HCT116 (cell line): ENCODE results near the gene ICA1. TPM values are rescaled to one million over a fixed set of nuclear protein-coding genes. Genes with fewer than 3 reads are reported as not detected.

Experiments
- ATAC-seq: fragments of 200-7000 bp; cut with Tn5 transposase; 2 replicates; pipeline ENCODE4 v1.9.1; 2020; ENCODE audit warnings: mild to moderate bottlenecking, moderate library complexity
- BruUV-seq: library from RNA; stranded (reverse); fragments of 400-500 nt; replicated peaks from 2 replicates; lab custom pipeline; 2021; lab: Mats Ljungman, UMichigan
- CTCF ChIA-PET: fragments of 300-600 bp; sonication (Branson Sonifier 250); formaldehyde crosslinking; loops from one replicate; lab custom pipeline; 2021; ENCODE audit warnings: antibody characterized with exemption; lab: Charles Lee
- POLR2A ChIA-PET: fragments of 300-600, 350-600 bp; sonication (Branson Sonifier 250); formaldehyde crosslinking; loops from one replicate; lab custom pipeline; 2021; ENCODE audit warnings: antibody characterized with exemption; lab: Charles Lee
- RAD21 ChIA-PET, 2 experiments: fragments of 300-600 bp; sonication (Branson Sonifier 250); formaldehyde crosslinking; loops; one replicate each; lab custom pipeline; 2023; ENCODE audit warnings: low total read pairs in 2 of 2; ENCODE audit not compliant: uncharacterized antibody in 2 of 2, unreplicated experiment in 2 of 2, low non-redundant PET in 1 of 2; lab: Charles Lee
- DNase-seq: peaks from one replicate; pipeline ENCODE4 v3.0.0-alpha.2; 2010; ENCODE audit warnings: low read depth, low spot score
- H2AFZ ChIP-seq: fragments of 200-600 bp; shearing (Covaris generic), sonication (generic); 2 replicates; pipeline ENCODE4 v1.6.1; 2017; ENCODE audit warnings: low read depth, mixed run types, mixed read lengths, antibody characterized with exemption, low read length; ENCODE audit not compliant: poor library complexity, severe bottlenecking
- H3K27ac ChIP-seq: 2 replicates; pipeline ENCODE4 v1.5.1; 2012; ENCODE audit warnings: low read depth, low read length
- H3K27me3 ChIP-seq: fragments of 200-600 bp; sonication (generic); 2 replicates; pipeline ENCODE4 v1.6.1; 2016; ENCODE audit warnings: mixed run types, low read length, mixed read lengths; ENCODE audit not compliant: insufficient read depth
- H3K36me3 ChIP-seq, 2 experiments: fragments of 200-500 bp in 1 of 2; fragments of 200-600 bp in 1 of 2; sonication (Bioruptor generic) in 1 of 2; sonication (generic) in 1 of 2; 2 replicates each; pipeline versions ENCODE4 v1.5.1 to v1.6.1; 2014 to 2016; ENCODE audit warnings: low read length in 2 of 2, inconsistent platforms in 1 of 2, mixed read lengths in 1 of 2, mixed run types in 1 of 2; ENCODE audit not compliant: insufficient read depth in 2 of 2, control insufficient read depth in 1 of 2
- H3K4me1 ChIP-seq, 2 experiments: fragments of 200-600 bp in 1 of 2; sonication (generic) in 1 of 2; 2 replicates each; pipeline versions ENCODE4 v1.5.1 to v1.6.1; 2012 to 2017; ENCODE audit warnings: low read length in 2 of 2, inconsistent platforms in 1 of 2, mild to moderate bottlenecking in 1 of 2, mixed read lengths in 1 of 2, mixed run types in 1 of 2, moderate library complexity in 1 of 2; ENCODE audit not compliant: insufficient read depth in 2 of 2, control insufficient read depth in 1 of 2
- H3K4me2 ChIP-seq: fragments of 200-600 bp; sonication (generic); 2 replicates; pipeline ENCODE4 v1.6.1; 2017; ENCODE audit warnings: mixed run types, low read length, mixed read lengths
- H3K4me3 ChIP-seq, 2 experiments: fragments of 200-600 bp in 1 of 2; sonication (generic) in 1 of 2; replicated peaks in 1 of 2; 2 replicates each; pipeline ENCODE4 v1.5.1; 2011 to 2016; ENCODE audit warnings: low read length in 2 of 2, control low read depth in 1 of 2, low read depth in 1 of 2, mild to moderate bottlenecking in 1 of 2, mixed read lengths in 1 of 2, mixed run types in 1 of 2
- H3K79me2 ChIP-seq: fragments of 200-600 bp; sonication (generic); 2 replicates; pipeline ENCODE4 v1.6.1; 2017; ENCODE audit warnings: mild to moderate bottlenecking, mixed run types, low read length, moderate library complexity, mixed read lengths; ENCODE audit not compliant: insufficient read depth
- H3K9ac ChIP-seq: fragments of 200-600 bp; sonication (generic); 2 replicates; pipeline ENCODE4 v1.6.1; 2016; ENCODE audit warnings: low read length, mixed read lengths
- H3K9me2 ChIP-seq: fragments of 200-600 bp; sonication (generic), shearing (Covaris generic); 2 replicates; pipeline ENCODE4 v1.6.1; 2017; ENCODE audit warnings: mixed run types, mild to moderate bottlenecking, moderate library complexity; ENCODE audit not compliant: insufficient read depth
- H3K9me3 ChIP-seq, 2 experiments: fragments of 200-500 bp in 1 of 2; fragments of 200-600 bp in 1 of 2; sonication (Bioruptor generic) in 1 of 2; sonication (generic) in 1 of 2; 2 replicates each; pipeline ENCODE4 v1.6.1; 2014 to 2017; ENCODE audit warnings: low read length in 2 of 2, mixed read lengths in 2 of 2, inconsistent platforms in 1 of 2, low read depth in 1 of 2, mild to moderate bottlenecking in 1 of 2, mixed run types in 1 of 2, moderate library complexity in 1 of 2; ENCODE audit not compliant: control insufficient read depth in 1 of 2, insufficient read depth in 1 of 2
- H4K20me1 ChIP-seq: fragments of 200-600 bp; sonication (generic), shearing (Covaris generic); 2 replicates; pipeline ENCODE4 v1.6.1; 2017; ENCODE audit warnings: mixed run types, mild to moderate bottlenecking, moderate library complexity; ENCODE audit not compliant: insufficient read depth
- FOSL1 ChIP-seq: IDR thresholded peaks from 2 replicates; pipeline ENCODE4 v1.6.1; 2012; ENCODE audit warnings: low read depth
- RAD21 ChIP-seq: IDR thresholded peaks from 2 replicates; pipeline ENCODE4 v1.6.1; 2012; ENCODE audit warnings: low read depth, mild to moderate bottlenecking
- REST ChIP-seq: IDR thresholded peaks from 2 replicates; pipeline ENCODE4 v1.6.1; 2012; ENCODE audit warnings: low read depth
- SIN3A ChIP-seq: IDR thresholded peaks from 2 replicates; pipeline ENCODE4 v1.6.1; 2012; ENCODE audit warnings: low read depth
- YY1 ChIP-seq: IDR thresholded peaks from 2 replicates; pipeline ENCODE4 v1.6.1; 2011; ENCODE audit warnings: low read length, low read depth, moderate library complexity, mild to moderate bottlenecking; ENCODE audit not compliant: insufficient replicate concordance; ENCODE audit errors: extremely low read depth
- ZBTB33 ChIP-seq: IDR thresholded peaks from 2 replicates; pipeline ENCODE4 v1.6.1; 2011; ENCODE audit warnings: mild to moderate bottlenecking, low read length, moderate library complexity; ENCODE audit not compliant: insufficient replicate concordance; ENCODE audit errors: extremely low read depth
- ZNF274 ChIP-seq: fragments of 200-500 bp; sonication (Bioruptor generic); IDR thresholded peaks from 2 replicates; pipeline ENCODE4 v1.6.1; 2014; ENCODE audit warnings: mild to moderate bottlenecking, low read depth, low read length, inconsistent platforms
- intact Hi-C: fragments of 100-400 bp; cut with micrococcal nuclease; formaldehyde crosslinking; loops from 2 replicates; pipeline ENCODE4 v1.10.0; 2022
- total RNA-seq: library from RNA; stranded (reverse); gene quantifications from one replicate; pipeline ENCODE4 v1.2.1, GENCODE V29; 2021; ENCODE audit not compliant: unreplicated experiment

ICA1 gene
- total RNA-seq, 1 experiment from 2014 or later = 16.4 TPM

GRCh38 chr7:8210845-8211724, 50.9 kb downstream of the ICA1 start:
- no peak for DNase-seq
- no peak overlapping the region for H3K4me3 ChIP-seq
- H3K4me1 ChIP-seq = no peaks in the 10 kb centered on the region
- no peak overlapping the region for H3K9ac ChIP-seq
- ChIA-PET RAD21 (no interaction called here), CTCF (no interaction called here), POLR2A (no interaction called here)
- intact Hi-C loops = loop anchor here (10.0 kb wide), 1 partner anchor 446 kb away; no protein-coding TSS in a partner anchor
- H3K9me3 ChIP-seq = no peaks in the 10 kb centered on the region
- no peak overlapping the region for H2AFZ ChIP-seq
- H3K36me3 ChIP-seq = no peaks in the 10 kb centered on the region
- H3K4me2 ChIP-seq = no peak overlapping the region
- no TSS peak for BruUV-seq
- no peaks in the 10 kb centered on the region for H4K20me1 ChIP-seq
- H3K79me2 ChIP-seq = no peaks in the 10 kb centered on the region
- TF ChIP-seq ZBTB33 = no peak
- no peak for TF ChIP-seq FOSL1
- no peak for TF ChIP-seq RAD21
- TF ChIP-seq ZNF274 = no peak
- TF ChIP-seq YY1 = no peak
- TF ChIP-seq SIN3A = no peak
- no peak for TF ChIP-seq REST
- H3K27ac ChIP-seq = no peak overlapping the region
- H3K9me2 ChIP-seq = no peaks in the 10 kb centered on the region
- no peak for ATAC-seq
- no peaks in the 10 kb centered on the region for H3K27me3 ChIP-seq
